Pons (tissue), 1 donor: ENCODE results near the gene DNAAF1.

ENCODE experiments used
- DNase-seq: peaks from one replicate; pipeline ENCODE4 v3.0.0-alpha.2; 2016; ENCODE audit warnings: low spot score

The DNAAF1 gene

DNA sequence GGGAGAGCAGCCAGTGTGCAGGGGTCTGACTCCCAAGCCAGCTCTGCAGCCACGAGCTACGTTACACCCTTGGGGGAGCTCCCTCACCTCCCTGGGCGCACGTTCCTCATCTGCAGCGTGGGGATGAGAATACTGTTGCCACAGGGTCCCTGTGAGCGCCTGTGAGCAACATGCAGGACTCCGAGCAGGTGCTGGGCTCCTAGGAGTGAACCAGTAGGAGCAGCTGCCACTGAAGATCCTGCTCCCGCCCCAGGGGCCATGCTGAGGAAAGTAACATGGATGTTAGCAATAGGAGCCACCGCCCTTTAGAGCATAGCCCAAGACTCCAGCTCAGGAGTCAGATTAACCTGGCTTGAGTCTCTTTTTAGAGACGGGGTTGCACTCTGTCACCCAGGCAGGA is 15.9 kb downstream of the DNAAF1 start:
- DNase-seq: no peak

DNA sequence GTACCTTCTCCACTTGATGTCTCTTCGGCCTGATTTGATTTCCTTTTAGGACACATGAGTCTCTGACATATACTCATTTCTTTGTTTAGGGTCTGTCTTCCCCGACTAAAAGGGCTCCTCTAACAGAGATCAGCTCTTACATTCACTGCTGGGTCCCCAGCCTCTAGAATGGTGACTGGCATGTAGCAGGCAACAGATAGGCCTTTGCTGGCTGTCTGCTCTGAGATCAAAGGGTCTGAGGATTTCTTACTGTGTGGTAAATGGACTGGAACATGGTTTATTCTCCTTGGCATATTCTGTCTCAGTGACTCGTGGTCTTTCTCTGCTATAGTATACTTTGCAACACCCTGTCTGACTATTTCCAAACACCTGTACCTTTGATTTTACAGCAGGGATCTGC is 16.7 kb downstream of the DNAAF1 start:
- no peak for DNase-seq

DNA sequence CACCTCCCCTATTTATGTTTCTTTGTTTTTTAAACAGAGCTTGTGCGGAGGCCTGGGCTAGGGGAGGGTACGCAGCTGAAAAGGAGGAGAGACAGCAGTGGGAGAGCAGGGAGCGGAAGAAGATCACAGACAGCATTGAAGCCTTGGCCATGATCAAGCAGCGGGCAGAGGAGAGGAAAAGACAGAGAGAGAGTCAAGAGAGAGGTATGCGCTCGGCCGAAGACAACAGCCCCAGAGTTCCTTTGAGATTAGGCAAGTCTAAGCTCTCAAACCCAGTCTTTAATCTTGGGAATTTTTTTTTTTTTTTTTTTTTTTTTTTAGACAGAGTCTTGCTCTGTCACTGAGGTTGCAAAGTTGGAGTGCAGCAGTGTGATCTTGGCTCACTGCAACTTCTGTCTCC is 20.6 kb downstream of the DNAAF1 start:
- no peak for DNase-seq

DNA sequence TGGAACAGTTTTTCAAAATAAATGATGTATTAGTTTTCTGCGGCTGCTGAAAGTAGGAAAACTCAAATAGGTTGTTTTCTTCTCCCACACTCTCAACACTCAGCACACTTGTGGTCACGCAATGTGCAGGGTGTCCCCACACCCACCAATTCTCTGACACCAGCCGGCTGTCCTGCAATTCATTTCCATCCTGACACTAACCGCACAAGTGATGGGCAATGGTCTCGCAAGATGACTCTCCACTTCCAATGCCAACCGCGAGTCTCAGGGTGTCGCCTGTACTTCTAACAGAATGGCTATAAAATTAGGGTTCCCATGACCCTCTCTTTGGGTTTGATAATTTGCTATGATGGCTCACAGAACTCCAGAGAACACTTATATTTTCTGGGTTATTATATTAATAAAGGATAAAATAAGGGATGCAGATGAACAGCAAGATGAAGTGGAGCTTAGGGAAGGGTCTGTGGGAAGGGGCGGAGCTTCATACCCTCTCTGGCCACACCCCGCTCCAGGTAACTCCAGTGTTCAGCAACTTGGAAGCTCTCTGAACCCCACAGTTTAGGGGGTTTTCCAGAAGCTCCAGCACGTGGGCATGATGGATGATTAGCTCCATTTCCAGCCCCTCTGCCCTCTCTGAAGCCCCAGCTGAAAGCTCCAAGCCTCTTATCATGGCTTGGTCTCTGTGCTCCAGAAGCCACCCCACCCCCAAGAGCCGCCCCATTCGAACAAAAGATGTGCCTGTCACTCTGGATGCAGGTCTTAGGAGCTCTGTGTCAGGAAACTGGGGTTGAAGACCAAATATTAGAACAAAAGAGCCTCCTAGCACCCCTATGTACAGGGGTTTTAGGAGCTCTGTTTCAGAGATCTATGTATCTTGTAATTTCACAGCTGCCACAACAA is 21.9 kb downstream of the DNAAF1 start:
- DNase-seq: no peak

DNA sequence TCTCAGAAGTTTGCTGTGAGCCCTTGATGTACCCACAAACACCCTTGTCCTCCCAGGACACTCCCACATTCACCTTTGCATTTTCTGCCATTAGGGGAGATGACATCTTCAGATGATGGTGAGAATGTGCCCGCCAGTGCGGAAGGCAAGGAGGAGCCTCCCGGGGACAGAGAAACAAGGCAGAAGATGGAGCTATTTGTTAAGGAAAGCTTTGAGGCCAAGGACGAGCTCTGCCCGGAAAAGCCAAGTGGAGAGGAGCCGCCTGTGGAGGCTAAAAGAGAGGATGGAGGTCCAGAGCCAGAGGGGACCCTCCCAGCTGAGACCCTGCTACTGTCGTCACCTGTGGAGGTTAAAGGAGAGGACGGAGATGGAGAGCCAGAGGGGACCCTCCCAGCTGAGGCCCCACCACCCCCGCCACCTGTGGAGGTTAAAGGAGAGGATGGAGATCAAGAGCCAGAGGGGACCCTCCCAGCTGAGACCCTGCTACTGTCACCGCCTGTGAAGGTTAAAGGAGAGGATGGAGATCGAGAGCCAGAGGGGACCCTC is 24.7 kb downstream of the DNAAF1 start:
- no peak for DNase-seq

DNA sequence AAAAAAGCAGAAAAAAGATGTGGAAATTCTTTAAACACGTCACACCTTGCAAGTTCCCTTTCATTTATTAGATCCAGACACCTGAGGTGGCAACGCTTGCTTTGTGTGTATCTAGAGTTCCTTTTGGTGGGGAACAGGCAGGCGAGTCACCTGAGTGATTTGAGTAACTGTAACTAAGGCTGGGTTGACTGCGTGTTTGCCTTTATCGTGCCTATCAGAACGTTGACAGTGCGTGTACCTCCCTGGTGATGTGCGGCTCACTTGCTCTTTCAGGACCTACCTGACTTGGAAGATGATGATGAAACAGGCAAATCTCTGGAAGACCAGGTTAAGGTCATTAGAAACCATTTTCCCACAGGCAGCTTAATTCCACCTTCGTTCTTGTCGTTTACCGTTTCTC is 29.3 kb downstream of the DNAAF1 start:
- DNase-seq: no peak

DNA sequence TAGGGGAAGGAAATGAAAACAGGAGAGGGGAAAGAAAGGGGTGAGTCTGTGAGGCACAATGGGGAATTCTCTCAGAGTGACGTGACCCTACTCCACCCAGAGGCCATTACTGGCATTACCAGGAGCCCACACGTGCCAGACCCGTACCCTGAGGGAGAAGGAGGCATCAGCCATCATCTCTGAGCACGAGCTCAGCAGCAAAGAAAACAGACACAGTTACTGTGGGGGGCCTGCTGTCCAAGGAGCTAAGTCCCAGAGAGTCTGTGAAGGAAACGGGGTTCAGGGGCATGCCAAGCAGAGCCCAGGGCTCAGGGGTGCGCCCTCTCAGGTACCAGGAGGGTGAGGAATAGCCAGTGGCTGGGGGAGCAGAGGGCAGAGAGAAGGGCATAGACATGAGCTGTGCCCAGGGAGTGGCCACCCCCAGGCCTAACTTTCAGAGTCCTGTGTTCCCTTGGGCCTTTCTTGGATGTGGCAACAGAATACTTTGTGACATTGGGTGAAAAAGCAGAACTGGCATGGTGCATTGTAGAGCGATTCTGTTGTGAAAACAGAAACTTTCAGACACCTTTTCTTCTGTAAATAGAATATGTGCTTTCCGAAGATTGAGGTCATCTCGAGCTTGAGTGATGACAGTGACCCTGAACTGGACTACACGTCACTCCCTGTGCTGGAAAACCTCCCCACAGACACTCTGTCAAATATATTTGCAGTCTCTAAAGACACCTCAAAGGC is 30.4 kb downstream of the DNAAF1 start:
- peak; percentile 32 for DNase-seq

DNA sequence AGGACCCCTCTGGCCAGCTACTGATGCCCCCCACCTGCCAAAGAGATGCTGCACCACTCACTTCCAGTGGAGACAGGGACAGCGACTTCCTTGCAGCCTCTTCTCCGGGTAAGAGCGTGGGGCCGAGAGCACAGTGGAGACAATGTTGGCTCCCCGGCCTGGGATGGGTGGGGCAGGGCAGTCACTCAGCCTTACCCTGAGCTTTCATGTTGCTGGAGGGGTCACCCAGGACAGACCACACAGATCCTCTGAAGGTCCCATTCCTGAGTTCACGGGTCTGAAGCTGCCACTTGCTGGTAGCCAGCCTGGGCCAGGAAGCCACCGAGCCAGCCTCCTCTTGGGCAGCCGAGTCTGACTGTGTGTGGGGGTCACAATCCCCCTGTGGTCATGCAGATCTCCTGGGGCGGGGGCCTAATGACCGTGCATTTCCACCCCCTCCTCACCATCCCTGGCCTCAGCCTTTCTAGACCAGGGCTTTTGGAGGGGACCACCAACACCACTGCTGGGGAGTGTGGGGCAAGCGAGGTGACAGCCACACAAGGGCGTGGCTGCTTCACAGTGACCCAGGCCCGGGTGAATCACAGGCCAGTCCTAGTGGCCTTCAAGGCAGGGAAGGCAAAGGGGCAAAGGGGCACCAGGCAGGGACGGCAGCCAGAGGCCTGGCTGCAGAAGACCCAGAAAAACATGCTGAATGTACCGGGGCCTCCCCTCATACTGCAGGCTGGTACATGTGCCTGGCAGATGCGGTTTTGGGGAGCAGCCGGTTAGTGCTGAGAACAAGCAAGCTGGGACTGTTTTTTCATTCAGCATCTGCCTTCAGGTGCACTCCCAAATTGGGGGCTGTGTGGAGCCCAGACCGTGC is 31.3 kb downstream of the DNAAF1 start:
- DNase-seq: no peak

DNA sequence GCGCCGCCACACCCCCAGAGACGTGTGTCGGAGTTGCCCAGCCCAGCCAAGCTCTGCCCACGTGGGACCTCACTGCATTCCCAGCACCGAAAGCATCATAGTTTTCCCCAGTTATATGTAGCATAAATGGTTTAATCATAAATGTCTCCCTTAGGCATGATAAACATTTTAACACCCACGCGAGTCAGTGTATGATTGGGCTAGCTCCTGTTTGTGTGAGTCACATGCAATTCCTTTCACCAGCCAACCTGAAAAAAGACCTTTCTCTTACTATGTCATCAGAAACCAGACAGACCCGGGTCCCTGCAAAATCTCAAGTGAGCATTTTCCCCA is 32.6 kb downstream of the DNAAF1 start:
- no peak for DNase-seq

DNA sequence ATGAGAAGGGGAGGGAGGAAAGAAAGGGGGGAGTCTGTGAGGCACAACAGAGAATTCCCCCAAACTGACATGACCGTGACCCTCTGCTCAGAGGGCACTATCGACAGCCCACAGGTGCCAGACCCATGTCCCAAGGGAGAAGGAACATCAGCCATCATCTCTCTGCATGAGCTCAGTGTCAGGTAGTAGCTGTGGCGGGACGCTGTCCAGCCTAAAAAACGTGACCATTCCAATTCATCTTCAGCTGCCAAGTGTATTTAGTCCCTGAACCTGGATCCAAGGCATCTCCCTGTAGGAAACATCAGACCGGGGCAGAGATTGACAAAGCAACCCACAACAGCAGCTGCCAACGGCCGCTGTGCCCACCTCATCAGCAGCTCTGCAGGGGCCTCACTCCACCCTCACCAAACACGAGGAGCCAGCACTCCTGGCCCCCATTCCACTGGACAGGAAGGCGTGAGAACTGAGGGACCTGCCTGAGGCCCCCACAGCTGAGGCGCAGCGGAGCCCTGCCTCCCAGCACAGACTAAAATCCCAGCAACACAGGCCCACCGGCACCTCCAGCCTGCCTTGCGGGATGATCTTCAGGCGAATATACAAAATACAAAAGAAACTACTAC is 33.1 kb downstream of the DNAAF1 start:
- DNase-seq: no peak

DNA sequence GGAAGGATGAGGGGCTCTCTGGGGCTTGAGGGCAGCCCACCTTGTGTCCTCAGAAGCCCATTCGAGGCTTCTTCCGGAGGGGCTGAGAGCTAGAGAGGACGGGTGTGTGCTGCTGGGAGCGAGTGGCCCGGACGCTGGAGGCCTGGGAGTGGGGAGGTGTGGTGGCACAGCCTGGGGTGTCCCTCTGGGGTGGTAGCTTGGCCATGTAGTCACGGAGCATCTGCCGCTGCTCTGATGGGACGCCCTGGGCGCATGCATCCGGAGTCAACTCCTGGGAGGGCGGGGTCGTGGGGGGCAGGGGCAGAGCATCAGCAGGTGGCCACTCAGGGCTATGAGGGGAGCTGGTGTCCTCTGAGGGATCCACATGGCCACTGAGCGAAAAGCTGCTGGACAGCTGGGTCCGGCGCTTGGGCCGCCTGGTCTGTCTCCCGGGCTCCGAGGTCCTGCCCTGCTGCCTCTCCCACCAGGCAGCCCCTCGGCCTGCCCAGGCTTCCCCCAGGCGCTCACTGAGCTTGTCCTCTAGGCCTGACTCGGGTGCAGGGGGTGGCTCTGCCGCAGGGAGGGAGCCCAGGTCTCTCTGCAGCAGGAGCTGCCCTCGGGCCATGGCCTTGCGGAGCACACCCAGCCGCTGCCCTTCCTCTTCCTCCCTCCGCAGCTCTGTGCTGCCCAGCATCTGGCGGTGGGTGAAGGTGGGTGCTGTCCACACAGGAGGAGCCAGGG is 33.9 kb downstream of the DNAAF1 start:
- DNase-seq: no peak

DNA sequence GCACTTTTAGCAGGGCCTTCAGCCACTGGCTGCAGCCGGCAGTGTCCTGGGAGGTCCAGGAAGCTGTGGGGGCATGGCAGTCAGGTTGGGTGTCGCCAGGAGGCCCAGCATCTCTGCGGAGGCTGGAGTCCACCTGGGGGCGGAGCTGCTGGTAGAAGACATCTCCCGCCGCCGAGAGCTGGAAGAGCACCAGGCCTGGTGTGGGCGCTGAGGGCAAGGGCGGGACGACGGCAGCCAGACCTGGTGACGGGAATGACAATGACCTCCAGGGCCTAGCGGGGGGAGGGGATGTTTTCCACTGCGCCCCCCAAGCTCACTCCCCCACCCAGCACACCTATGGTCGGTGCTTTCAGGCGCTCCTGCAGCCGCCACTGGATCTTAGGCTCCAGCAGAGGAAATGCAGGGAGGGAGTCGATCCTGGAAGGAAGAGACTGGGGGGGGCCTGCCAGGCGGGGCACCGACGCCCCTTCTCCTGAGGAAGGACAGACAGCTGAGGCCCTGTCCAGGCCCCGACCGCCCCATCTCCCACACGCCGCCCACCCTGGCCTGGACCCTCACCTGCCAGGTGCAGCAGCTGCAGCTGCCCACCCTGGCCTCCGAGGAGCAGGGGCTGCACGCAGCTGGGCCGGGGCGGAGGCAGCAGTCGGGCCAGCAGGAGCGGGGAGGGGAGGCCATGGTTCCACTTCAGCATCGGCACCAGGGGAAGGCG is 34.7 kb downstream of the DNAAF1 start:
- no peak for DNase-seq

DNA sequence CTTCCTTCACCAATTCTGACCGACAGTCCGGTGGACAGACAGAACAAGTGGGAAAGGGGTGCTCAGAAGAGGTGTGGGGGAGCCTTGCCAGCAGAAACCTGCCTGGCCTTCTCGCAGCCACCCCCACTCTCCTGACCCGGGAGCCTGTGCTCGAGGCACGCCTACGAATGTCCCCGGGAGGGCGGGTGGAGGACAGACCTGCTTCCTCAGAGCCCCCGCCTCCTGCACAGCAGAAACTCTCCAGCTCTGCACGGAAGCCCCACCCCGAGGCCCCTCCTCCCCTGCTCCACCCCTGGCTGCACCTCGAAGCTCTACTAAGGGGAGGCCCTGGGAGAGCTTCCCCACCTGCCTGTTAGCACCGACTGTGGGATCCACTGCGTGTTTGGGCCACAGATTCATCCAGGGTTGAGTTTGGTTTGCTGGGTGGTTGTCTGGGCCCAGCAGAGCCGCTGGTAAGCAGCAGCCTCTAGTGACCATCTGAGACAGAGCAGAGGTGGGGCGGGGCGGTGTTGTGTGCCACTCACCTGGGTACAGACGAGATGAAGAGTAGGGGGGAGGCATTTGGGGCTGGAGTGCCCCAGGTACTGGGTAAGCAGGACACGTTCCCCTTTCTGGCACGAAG is 35.5 kb downstream of the DNAAF1 start:
- no peak for DNase-seq

DNA sequence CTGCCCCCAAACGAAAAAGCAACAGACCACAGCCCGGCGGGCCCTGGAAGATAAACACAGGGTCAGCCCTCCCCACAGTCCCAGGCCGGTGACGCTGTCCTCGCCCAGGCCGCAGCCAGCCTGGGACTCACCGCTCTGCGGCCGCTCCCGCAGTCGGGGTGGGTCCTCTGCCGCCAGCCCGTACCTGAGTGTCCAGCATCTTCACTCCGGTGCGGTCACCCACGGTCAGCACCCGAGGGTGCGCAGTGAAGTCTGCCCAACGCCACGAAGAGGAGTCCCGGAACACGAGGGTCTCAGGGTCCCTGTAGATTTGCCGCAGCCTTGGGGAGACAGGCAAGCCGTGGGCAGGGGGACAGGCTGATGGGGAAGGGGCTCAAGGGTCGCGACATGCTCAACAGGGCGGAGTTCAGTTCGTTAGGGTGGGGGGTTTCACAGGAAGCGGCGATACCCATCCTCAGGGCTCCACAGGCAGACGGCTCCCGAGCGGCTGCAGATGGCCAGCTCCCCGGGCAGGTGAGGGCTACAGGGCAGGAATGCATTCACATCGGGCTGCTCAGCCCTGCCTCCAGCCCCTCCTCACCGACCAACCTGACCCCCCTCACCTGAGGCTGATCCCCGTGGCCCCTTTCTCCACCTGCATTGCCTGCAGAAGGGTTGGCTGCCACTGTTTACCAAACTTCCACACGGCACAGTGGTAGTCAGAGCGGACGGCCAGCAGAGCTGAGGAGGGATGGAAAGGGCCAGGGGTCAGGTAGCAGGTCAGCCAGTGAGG is 36.2 kb downstream of the DNAAF1 start:
- DNase-seq: no peak

DNA sequence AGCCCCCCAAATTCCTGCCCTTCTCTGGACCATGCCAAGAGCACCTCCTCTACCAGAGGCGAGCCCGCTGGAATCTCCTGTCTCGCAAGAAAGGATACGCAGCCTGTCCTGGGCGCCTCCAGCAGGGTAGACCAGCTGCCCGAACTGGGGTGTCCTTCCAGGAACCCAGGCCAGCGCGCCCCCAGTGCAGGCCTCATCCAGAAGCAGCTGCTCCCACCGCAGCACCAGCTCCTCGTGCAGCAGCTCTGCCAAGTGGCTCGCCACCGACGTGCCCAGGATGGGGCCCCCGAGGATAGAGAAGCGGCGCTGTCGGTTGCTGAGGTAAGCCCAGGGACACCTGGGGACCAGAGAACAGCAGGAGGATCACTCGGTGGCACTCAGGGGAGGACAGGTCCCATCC is 37.0 kb downstream of the DNAAF1 start:
- no peak for DNase-seq

DNA sequence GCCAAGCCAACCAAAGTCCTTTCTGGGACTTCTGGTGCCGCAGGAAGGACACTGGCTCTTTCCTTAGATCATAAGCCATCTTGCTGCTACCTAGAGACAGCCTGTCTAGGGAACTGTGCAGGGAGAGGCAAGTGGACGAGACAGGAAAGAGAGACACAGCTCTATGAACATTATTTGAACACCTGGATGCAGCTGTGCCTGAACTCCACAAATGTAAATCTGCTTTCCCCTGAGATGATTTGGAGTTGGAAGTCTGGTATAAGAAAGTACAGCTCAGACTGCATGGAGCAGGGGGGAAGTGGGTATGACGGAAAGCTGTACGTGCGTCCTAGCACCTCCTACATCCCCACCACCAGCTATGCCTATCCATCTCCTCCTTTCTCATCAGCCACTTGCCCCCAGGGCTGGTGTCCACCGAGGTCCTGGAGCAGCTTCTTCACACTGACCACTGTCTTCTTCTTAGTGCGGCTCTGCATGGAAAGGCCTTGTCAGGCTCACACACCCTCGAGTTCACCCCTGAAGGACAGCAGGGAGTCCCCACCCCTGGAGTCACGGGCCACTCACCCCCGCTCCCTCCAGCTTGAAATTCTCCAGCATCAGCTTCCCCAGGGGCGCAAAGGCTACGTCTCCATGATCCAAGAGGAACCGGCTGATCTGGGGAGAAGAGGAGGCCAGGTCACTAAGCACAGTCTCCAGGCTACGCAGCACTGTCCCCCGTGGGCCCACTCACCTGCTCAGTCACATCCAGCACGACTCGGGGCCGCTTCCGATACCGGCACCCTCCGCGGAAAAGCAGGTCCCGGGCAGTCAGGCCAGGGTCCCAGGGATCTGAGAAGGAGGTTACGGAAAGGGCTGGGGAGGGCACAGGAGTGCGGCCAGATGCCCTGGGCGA is 37.8 kb downstream of the DNAAF1 start:
- no peak for DNase-seq

DNA sequence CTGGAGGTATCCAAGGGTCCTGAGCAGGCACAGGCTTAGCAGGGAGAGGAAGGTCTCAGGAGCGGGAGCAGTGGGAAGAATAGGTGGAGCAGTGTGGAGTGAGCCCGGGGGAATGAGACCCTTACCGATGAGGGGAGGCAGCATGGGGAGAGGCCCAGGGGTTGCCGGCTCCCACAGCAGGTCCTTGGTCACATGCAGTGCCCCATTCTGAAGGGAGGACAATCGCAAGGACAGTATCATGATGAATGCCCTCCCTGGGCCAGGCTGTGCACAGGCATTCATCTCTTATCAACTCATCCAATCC is 38.4 kb downstream of the DNAAF1 start:
- no peak for DNase-seq

DNA sequence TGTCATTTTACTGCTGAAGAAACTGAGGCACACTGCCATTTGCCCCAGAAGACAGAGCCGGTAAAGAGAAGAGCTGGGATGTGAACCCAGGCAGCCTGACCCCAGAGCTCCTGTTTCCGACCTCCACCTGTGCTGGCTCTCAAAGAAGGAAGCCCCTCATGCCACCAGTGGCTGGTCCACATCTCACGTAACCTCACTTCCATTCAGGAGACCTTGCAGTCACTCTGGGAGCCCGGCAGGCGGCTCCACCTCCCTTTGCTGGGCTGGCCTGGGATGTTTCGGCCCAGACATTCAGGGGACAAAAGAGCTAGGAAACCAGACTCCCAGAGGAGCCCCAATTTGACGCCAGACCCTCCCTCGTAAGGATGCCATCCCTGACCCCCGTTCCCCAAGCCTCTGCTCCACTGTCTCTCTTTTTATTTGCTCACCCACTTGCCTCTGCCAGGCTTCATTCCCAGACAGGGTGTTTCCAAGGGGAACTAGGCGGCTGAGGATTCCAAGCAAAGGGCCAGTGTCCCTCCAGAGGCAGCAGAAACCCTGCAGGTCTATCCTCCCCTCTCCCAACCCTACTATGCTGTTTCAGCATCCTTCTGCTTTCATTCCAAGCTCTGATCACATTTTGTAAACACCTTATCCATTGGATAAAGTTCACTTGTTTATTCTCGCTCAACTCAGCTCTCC is 38.9 kb downstream of the DNAAF1 start:
- peak; percentile 17 for DNase-seq
